NK-92 treated with Interleukin-12 subunit alpha and Interleukin-12 subunit beta, amount 100 ng/mL, for 24 hours (cell line): ENCODE measurements around the gene ROR2.

Experiments
- DNase-seq: peaks from one replicate; lab custom pipeline; 2025; lab: John Stamatoyannopoulos, UW

Gene ROR2

DNA sequence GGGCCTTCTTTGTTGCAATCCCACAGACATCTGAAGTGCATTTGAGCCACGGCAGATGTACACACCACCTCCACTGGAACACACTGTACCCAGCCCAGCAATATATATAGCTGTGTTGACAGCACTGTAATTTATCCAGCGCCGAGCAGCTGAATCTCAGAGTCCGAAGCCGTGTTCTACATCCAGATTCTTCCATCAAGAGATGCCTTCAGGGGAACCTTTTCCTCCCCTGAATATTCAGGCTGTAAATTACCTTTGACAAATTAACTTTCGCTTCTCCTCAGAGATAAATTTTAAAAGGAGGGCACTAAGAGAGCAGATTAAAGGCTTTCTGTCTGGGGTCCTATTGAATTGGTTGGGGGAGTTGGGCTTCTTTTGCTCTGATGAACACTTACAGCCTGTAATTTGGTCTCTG is 76.4 kb downstream of the ROR2 start:
- no peak for DNase-seq

DNA sequence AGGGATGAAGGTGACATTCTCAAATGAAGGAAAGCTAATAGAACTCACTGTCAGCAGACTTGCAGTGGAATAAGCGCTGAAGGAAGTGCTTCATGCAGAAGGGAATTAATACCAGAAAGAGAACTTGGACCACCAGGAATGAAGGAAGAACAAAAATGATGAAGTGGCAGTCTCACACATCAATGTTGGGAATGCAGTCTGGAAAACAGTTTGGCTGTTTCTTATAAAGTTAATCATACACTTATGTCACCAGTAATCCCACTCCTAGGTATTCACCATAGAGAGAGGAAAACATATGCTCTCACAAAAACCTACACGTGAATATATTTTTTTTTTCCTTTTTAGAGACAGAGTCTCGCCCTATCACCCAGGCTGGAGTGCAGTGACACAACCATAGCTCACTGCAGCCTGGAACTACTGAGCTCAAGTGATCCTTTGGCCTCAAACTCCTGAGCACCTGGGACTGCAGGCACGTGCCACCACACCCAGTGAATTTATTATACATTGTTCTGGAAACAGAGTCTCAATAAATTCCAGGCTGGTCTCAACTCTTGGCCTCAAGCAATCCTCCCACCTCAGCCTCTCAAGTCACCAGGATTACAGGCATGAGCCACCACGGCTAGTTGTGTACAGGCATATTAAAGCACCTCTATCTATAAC is 81.2 kb downstream of the ROR2 start:
- DNase-seq = no peak

DNA sequence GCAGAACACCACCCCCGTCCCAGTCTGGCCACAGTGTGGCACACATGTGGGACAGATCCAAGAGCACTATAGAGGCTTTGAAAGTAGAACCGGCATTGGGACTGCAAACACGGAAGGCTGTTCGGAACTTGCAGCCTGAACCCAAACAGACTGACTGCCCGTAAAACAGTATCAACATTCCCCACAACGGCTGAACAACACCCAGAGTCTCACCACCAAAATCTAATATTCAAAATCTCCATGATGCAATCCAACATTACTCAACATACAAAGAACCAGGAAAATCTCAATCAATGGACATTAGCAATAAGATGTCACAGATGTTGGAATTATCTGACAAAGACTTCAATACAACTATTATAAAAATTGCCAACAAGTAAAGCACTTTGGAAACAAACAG is 82.3 kb downstream of the ROR2 start:
- DNase-seq = no peak

DNA sequence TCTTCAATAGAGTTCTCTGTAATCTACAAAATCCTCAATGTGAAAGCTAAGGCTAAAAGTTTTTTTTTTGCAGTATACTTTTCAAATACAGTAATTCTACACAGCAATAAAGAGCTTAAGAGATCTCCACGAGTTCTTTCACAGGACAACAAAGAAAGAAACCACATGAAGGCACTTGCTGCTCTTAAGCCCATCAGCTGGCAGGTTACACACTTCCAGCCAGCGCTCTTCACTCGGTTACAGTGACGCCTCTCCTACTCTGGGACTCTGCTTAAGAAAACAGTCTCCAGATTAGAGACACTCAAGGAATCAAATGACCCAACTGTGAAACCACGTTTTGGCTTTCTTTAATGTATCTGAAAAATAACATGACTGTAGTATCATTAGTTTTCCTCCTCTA is 85.0 kb downstream of the ROR2 start:
- DNase-seq = no peak

DNA sequence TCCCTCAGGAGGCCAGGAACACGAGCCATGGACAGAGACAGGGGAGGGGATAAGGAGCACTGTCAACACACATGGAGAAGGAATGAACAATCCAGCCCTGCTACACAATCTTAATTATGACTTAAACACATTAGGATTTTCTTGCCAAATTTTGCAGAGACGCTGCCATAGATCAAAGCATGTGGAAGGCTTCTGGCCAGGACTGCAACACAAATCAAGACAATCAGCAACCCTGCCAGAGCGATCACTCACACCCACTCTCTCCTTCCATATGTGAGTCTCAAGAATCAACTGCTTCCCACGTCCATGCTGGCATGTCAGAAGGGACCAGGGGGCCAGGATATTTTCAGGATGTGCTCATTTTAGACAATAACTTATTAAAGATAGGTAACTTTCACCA is 85.6 kb downstream of the ROR2 start:
- no peak for DNase-seq

DNA sequence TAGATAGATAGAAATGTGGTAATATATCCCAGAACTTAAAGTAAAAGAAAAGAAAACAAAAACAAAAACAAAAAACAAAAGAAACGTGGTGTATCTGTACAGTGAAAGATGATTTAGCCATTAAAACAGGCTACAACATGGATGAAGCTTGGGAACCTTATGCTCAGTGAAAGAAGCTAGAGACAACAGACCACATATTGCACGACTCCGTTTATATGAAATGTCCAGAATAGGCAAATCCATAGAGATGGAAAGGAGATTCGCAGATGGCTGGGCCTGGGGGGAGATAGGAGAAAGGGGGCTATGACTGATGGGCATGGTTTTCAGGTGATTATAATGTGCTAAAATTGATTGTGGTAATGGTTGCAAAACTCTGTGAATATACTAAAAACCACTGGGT is 86.6 kb downstream of the ROR2 start:
- no peak for DNase-seq

DNA sequence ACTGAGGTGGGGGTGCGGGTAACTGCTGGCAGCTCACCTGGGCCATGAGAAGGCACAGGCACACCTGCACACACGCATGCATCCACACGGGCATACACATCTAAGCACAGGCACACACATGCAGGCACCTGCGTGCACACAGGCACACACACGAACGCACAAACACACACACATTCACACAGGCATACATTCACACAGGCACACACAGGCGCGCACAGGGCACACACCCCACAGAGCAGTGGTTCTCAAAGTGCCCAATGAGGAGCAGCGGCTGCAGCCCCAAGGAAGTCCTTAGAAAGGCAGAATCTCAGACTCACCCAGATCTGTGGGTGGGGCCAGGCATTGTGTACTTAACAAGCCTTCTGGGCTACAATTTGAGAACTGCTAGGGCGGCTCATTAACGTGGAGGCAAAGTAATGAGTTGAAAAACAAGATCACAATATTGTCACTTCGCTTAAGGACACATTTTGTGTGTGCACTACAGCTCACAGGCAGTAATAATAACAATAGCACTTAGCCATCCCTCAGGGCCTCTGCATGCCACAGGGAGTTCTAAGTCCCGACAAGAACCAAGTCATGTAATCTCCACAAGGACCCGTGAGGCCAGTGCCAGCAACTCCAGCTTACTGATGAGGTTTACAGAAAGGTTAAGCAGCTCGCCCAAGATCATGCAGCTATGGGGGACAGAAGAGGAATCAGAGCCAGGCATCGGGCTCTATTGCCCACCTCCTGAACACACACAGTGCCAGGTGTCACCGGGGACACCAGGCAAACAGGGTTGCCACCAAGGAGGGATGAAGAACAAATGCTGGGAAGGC is 91.6 kb downstream of the ROR2 start:
- no peak for DNase-seq

DNA sequence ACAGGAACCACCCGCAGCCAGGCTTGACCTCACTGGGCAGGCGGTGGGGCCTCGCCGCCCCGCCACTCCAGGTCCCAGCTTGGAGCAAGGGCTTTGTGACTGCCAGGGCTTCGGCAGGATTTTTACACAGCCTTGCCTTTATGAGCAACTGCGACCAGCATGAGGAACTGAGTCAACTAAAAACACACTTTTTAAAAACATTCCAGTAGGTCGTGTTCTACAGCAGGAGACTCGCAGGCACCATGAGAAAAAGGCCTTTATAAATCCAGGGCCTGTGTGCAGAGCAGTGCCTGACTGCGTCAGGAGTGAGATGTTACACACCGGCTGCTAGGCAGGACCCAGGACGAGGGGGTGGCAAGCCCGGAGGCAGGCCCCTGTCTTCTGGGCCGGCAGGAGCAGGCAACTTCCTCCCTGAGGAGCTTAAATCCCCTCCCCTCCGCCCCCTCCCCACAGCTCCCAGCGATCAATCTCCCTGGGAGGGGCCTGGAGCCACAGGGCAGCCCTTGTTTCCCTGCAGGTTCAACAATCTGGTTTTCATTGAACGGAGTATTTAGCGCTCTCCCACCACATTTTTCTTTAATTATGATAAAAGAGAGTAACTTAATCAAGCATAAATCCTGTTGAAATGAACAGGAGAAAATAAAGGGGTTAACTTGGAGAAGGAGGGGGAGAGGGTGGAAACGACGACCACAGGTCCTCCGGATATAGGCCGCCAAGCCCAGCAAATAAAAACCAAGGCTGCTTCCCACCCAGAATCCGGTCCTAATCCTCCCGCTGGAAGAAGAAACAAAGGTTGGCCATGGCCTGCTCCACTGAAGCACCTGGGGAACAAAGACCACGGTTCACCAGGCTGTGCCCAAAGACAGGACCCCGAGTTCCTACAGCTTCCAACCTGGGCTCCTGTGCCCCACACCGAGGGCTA is 92.5 kb downstream of the ROR2 start:
- no peak for DNase-seq

DNA sequence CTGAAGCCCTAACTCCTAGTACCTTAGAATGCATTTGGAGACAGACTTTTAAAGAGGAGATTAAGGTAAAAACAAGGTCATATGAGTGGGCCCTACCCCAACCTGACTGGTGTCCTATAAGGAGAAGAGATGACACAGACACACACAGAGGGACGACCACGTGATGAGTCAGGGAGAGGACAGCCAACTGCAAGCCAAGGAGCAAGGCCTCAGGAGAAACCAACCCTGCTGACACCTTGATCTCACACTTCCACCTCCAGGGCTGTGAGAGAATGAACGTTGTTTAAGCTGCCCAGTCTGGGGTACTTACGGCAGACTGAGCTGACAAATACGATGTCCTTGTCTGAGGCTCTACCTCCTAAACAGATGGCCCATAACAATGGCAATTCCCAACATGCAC is 93.6 kb downstream of the ROR2 start:
- DNase-seq = peak; percentile 10

DNA sequence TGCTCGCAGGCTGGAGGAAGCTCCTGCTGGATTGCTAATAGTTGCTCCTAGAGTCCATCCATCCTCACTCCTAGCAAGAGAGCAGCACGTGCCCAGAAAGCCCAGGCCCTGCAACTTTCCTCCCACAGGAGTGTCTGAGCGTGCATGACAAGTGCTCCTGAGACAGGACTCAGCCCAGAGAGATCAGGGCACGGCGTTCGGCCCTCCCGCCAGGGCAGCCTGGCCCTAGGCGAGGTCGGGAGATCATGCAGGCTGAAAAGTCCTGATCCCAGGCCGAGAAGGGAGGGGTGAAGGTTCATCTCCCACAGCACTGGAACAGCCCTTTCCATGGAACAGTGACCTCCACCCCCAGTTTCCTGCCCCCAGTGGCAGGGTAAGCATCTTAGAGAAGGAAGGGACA is 94.8 kb downstream of the ROR2 start:
- DNase-seq = no peak

DNA sequence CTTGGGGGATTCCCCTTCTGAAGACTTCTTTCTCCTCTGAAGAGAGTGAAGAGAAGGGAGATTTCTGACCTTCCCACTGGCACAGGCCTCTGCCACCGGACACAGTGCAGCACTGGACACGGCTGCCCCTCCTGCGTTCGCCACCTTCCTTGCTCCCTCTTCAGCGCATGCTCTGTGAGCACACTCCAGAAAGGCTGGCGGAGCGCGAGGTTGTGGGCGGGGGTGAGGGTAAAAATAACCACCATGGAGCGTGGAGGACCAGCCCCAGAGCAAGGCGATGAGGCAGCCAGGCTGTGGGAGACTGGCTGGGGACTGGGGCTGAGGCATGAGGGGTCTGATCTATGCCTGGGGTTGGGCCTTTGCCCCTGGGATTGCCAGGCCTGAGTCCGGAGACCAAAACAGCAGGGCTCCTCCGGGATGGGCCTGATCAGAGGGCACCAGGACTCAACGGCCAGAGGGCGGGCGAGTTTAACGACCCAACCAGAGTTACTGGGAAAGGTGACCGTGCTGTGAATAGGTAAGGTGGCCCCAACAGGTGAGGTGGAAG is 97.2 kb downstream of the ROR2 start:
- DNase-seq = no peak

DNA sequence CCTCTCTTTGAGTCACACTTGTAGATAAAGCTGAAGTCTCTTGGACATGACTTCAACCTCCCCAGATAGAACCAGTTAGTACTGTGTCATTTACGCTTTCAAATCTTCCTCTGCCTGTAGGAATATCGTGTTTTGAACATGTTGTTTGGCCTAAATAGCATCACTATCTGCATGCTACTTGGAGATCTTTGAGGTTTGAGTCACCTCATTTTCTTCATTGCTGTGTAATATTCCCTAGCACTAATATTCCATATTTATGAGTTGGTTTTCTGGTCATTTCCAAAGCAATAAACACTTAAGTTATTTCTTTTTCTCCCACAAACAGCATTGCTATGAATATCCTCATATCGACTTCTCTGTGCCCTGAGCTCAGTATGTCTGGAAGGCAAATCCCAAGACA is 100.3 kb downstream of the ROR2 start:
- DNase-seq = no peak

DNA sequence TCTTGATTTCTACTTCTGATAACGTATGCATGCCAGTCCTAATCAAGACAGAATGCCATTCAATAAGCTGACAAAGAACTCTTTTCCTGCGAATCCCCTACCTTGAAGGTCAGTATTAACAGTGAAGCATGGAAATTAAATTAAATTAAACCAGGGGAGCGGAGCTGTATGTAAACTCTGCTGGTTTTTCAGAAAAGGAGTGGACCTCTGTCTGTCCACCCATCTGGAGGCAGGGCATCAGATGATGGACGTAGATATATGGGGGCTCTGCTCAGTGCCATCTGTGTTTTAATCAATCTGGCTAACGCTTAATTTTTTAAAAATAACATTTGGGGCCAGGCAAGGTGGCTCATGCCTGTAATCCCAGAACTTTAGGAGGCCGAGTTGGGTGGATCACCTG is 101.9 kb downstream of the ROR2 start:
- DNase-seq = no peak

DNA sequence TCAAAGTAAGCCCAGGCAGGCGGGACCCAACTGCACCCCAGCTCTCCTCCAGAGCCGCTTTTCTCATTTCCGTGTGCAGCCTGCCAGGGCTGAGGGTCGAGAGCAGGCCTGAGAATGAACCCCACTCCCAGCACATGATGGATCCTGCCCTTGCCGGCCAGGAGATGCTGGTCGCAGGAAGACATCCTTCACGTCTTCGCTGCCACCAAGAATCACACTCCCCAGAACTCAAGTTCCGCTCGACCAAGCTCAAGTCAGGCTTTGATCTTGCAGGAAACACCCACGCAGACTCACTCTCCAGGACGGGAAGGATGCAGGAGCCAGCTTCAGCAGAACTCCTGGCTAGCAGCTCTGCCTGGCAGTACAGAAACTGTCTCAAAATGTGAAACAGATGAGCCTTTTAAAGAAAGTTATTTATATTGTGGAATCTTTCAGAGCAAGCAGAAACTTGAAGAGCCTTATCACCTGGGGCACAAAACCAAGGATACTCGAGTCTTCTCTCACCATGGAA is 102.4 kb downstream of the ROR2 start:
- no peak for DNase-seq

DNA sequence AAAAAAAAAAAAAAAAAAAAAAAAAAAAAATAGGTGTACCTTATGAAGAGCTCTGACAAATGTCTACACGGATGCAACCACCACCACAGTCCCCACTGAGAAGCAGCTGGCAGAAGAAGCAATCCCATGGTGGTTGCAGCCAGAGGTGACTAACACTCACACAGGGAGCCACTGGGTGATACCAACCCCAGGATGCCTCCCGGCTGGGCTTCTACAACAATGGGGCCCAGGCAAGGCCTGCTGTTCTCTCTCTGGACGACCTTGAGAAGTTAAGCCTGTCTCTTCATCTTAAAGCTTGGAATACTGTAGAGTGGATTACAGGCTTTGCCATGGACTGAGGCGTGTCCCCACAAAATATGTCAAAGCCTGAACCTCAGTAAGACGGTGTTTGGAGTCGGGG is 104.1 kb downstream of the ROR2 start:
- DNase-seq = no peak

DNA sequence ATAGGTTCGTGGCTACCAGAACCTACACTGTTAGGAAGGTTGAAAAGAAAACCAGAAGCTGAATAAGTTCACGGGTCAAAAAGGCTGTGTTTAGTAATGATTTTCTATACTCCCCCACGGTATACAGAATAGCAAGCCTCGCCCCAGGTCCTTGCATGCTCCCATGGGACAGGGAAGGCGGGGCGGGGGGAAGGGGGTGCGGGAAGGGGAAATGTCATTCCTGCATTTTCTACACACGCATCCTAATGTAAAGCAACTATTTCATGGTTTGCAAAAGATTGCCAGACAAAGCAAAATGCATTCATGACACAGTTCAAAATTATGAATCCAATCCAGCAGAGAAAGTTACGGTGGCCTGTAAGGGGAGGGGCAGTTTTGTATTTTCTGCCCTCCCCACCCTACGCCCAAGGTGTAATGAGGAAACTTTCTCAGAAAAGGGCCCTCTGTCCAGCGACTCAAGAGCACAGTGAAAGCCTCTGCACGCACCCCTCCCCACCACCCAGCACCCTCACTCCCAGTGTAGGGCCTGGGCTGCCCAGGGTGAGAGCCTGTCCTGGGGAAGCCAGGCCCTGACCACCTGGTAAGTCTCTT is 105.2 kb downstream of the ROR2 start:
- no peak for DNase-seq

DNA sequence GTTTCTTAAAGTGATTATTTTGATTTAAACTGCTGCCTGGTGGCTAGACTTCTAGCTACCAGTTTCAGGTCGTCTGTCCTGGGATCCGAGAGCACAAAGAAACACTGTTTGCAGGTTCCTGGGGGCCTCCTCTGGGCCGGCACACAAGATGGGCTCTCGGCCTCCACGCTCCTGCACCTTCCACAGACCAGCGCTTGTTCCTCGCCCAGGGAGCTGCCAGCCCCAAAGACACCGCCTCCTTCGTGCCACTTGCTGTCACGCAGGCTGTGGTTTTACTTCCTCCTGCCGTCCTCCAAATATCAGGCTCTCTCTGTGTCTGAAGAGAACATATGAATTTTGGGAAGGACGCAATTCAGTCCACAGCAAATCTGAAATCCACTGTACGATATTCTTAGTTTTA is 105.8 kb downstream of the ROR2 start:
- no peak for DNase-seq

DNA sequence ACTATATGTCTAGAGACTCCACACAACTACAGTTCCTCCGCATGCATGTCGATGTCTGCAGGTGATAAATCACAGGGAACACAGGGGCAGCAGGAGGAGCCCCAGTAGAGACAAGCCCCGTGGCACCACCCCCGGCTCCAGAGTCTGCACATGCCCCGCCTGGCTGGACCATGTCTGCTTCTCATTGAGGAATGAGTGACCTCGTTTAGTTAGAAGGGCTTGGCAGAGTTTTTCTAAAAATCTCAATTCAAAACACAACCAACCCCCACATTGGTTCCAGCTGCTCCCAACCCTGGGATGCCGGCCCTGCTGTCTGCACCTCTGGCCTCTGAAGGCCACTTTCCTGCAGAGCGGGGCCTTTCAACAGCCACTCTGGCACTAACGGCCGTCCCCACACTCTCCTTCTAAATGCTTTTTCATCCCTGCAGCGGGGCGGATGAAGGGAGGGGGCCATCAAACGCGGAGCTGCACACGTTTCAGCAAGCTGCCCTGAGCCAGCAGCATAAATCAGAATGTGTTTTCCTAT is 106.3 kb downstream of the ROR2 start:
- no peak for DNase-seq

DNA sequence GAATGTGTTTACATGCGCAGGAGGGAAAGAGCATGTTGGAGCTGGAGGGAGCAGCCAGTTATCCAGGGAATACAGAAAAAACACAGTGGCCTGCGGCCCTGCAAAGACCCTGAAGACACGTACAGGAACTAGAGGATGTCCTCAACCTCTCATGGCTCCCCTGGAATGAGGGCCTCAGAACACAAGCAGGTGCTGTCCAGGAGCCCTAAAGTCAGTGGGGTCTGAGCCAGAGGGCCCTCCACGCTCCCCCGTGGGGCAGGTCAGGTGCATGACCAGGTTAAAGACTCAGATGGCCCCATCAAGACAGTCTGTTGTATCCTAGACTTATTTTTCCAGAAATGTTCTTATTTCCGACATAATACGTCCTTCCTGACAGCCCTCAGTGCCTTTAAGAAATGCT is 106.9 kb downstream of the ROR2 start:
- no peak for DNase-seq

DNA sequence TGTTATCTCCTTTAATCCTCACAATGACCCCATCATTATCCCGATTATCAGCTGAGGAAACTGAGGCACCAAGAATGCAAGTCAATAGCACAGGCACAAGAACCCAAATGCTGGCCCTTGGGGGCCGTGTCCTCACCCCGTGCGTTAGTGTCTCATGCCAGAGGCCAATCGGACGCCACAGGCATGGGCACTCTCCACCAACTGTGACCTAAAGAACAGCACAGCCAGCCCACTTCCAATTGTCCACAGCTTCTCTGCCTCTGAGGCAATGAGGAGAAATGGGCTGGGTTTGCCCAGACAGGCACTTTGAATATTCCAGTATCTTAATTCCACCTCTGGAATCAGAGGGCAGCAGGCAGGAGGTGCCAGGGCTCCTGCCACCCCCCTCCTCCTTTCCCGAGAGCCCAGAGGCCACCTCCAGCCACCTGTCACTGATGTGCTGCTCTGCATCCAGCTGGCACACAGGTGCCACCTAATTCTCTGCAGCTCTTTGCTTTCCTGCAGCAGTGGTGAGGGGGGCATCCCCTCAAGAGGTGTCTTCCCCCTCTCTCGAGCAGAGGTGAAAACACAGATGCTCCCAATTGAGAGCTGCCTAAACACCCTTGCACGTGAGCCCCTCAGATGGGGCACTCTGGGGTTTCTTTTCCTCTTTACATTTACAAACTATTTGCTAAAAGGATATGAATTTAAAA is 107.5 kb downstream of the ROR2 start:
- DNase-seq = no peak

DNA sequence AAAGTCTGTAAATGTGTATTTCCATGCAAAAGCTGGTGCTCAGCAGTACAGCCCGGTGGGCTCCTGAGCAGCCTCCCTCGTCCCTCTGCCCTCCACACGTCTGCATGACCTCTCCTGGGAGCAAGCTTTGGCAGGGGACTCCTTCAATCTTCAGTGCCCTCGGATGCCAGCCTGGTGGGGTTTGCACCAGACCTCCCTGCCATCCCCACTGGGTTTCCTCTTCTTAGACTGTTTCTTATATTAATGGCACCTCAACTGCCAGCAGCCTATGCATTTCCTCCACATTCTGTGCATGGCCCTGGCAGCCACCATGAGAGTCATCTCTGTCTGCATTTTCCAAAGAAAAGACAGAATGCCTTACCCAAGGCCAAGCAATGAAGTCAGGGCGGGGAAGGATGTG is 108.4 kb downstream of the ROR2 start:
- DNase-seq = no peak
